AG09319 (cell line): Measurements from ENCODE around the gene RPL28.
"Not testable (repeated sequence)": the region's sequence is repeated elsewhere in the genome, so short reads cannot be mapped to it uniquely, and the experiment has no call there.

Source experiments
- DNase-seq: peaks from one replicate; pipeline ENCODE4 v3.0.0-alpha.2; 2010; ENCODE audit warnings: low read depth; ENCODE audit errors: extremely low read depth
- CTCF ChIP-seq: IDR thresholded peaks from 2 replicates; pipeline ENCODE4 v1.5.1; 2011; ENCODE audit warnings: low read depth, mild to moderate bottlenecking, inconsistent platforms, low read length, moderate library complexity

The RPL28 gene

GRCh38 chr19:55444646-55445045, 58.9 kb downstream of the RPL28 start:
- no peak for DNase-seq
- TF ChIP-seq CTCF, result no peak

- TF ChIP-seq CTCF, result no peak
- DNase-seq, result no peak
Observed at GRCh38 chr19:55446060-55446459, 60.3 kb downstream of the RPL28 start.

- TF ChIP-seq CTCF, result no peak
- DNase-seq, result no peak
Observed at GRCh38 chr19:55447421-55448174, 61.9 kb downstream of the RPL28 start.

GRCh38 chr19:55448175-55448490, 62.4 kb downstream of the RPL28 start:
- not testable (repeated sequence) for DNase-seq

- DNase-seq, result no peak
- TF ChIP-seq CTCF, result no peak
Observed at GRCh38 chr19:55449469-55449868, 63.7 kb downstream of the RPL28 start.

GRCh38 chr19:55451163-55451964, 65.6 kb downstream of the RPL28 start:
- no peak for TF ChIP-seq CTCF
- DNase-seq, result no peak

- DNase-seq, result no peak
- TF ChIP-seq CTCF, result no peak
Observed at GRCh38 chr19:55451965-55452748, 66.4 kb downstream of the RPL28 start.
